PFSK-1 (cell line): Measurements from ENCODE around the gene SEZ6.

Experiments
- POLR2AphosphoS5 ChIP-seq: IDR thresholded peaks from 2 replicates; pipeline ENCODE4 v1.6.1; 2012; ENCODE audit warnings: low read depth, mild to moderate bottlenecking, control low read depth, low read length, moderate library complexity
- REST ChIP-seq, 2 experiments: IDR thresholded peaks; 2 replicates each; pipeline versions ENCODE4 v1.6.1 to v1.8.0; 2011 to 2012; ENCODE audit warnings: low read depth in 2 of 2, low read length in 2 of 2, control low read depth in 1 of 2, inconsistent platforms in 1 of 2, mild to moderate bottlenecking in 1 of 2, moderate library complexity in 1 of 2; ENCODE audit not compliant: insufficient read depth in 1 of 2
- SIN3A ChIP-seq: IDR thresholded peaks from 2 replicates; pipeline ENCODE4 v1.6.1; 2012; ENCODE audit warnings: mild to moderate bottlenecking, low read length, moderate library complexity, borderline replicate concordance; ENCODE audit not compliant: insufficient read depth
- TAF1 ChIP-seq: IDR thresholded peaks from 2 replicates; pipeline ENCODE4 v1.6.1; 2012; ENCODE audit warnings: low read length, control low read depth, borderline replicate concordance; ENCODE audit not compliant: insufficient read depth

GRCh38 chr17:29050176-29050575 is 44.3 kb upstream of the SEZ6 start:
- TF ChIP-seq POLR2AphosphoS5 (no peak), REST (IDR thresholded peaks at IDR 0.05; ENCODE audit: insufficient read depth in 1 of 2, low read depth in 2 of 2, low read length in 2 of 2) (no peak), TAF1 (no peak), SIN3A (no peak)
